ENCODE results near the gene CD19. TPM values are rescaled to one million over a fixed set of nuclear protein-coding genes. Genes with fewer than 3 reads are reported as not detected.

Gene CD19
- total RNA-seq, 1 experiment from 2014 or later, result not detected

DNA sequence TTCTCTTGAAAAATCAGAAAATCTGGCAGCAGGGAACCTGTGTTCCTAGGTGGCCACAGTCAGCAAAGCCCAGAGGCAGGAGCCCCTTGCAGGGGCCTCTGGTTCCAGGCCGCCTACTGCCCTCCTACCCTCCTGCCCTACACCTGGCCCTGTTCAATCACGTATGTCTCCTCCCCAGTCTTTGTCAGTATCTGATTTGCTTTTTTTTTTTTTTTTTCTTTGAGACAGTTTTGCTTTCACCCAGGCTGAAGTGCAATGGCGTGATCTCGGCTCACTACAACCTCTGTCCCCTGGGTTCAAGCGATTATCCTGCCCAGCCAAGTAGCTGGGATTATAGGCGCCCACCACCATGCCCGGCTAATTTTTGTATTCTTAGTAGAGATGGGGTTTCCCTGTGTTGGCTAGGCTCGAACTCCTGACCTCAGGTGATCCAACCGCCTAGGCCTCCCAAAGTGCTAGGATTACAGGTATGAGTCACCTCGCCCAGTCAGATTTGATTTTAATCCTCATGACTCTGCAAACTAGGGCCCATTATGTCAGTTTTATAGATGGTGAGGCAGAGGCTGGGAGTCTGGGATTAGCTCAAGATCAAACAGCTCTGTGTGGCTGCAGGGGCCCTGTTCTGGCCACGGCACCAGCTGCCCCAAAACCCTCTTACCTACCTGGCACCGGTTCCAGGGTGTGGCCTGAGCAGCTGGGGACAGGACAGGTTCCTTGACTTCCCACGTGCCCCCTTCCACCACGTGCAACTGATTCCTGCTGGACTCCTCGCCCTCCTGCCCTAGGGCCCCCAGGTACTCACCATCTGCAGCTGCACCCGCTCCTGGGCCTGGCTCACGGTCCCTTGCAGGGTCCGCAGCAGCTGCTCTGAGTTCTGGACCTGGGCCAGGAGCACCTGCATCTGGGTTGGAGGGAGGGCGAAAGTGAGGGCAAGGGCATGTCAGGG lies 21.4 kb upstream of the CD19 start:
- H3K27me3 Mint-ChIP-seq (ENCODE audit: unreplicated experiment), result no peaks in the 10 kb centered on the region
- peaks cover 54% of the 10 kb centered on the region for H3K36me3 Mint-ChIP-seq (ENCODE audit: insufficient read depth, unreplicated experiment)
- H3K9me3 Mint-ChIP-seq (ENCODE audit: low read depth, unreplicated experiment), result no peaks in the 10 kb centered on the region
- no peak overlapping the region for H3K4me3 Mint-ChIP-seq (ENCODE audit: low read depth, unreplicated experiment)
- no peak overlapping the region for H3K27ac Mint-ChIP-seq (ENCODE audit: unreplicated experiment)
- no peaks in the 10 kb centered on the region for H3K4me1 Mint-ChIP-seq (ENCODE audit: low read depth, unreplicated experiment)
- peak; percentile 17 for DNase-seq
- CTCF ChIA-PET, result interaction anchor here (0.5 kb wide), 1 partner anchor 1967 kb away, joined by 5 read pairs; no protein-coding TSS in a partner anchor
- intact Hi-C loops (cut with micrococcal nuclease; ENCODE audit: unreplicated experiment), result no loop called here
- no TSS peak for BruUV-seq (replicated peaks)
- TF ChIP-seq, protein P1, sequence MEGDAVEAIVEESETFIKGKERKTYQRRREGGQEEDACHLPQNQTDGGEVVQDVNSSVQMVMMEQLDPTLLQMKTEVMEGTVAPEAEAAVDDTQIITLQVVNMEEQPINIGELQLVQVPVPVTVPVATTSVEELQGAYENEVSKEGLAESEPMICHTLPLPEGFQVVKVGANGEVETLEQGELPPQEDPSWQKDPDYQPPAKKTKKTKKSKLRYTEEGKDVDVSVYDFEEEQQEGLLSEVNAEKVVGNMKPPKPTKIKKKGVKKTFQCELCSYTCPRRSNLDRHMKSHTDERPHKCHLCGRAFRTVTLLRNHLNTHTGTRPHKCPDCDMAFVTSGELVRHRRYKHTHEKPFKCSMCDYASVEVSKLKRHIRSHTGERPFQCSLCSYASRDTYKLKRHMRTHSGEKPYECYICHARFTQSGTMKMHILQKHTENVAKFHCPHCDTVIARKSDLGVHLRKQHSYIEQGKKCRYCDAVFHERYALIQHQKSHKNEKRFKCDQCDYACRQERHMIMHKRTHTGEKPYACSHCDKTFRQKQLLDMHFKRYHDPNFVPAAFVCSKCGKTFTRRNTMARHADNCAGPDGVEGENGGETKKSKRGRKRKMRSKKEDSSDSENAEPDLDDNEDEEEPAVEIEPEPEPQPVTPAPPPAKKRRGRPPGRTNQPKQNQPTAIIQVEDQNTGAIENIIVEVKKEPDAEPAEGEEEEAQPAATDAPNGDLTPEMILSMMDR (IDR thresholded peaks at IDR 0.05; ENCODE audit: unreplicated experiment), result no peak

DNA sequence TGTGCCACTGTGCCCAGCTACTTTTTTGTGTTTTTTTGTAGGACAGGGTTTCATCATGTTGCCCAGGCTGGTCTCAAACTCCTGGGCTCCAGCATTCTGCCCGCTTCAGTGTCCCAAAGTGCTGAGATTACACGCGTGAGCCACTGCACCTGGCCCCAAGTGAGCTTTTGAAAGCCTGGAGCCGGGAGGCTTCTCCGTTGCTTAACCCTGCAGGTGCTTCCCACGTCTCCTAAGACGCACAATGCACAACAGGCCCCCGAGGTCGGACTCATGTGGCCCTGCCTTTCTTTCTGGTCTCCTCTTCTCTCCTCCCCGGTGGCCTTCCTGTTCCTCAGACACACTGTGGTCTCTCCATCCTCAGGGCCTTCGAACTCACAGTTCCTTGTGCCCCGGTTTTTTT lies 19.2 kb upstream of the CD19 start:
- no peak for DNase-seq
- BruUV-seq (replicated peaks), result no TSS peak
- TF ChIP-seq, protein P1 (IDR thresholded peaks at IDR 0.05; ENCODE audit: unreplicated experiment), result no peak
- intact Hi-C loops (cut with micrococcal nuclease; ENCODE audit: unreplicated experiment), result no loop called here
- Mint-ChIP-seq H3K27me3 (ENCODE audit: unreplicated experiment) (no peaks in the 10 kb centered on the region), H3K4me1 (ENCODE audit: low read depth, unreplicated experiment) (no peaks in the 10 kb centered on the region), H3K36me3 (ENCODE audit: insufficient read depth, unreplicated experiment) (peaks cover 58% of the 10 kb centered on the region), H3K9me3 (ENCODE audit: low read depth, unreplicated experiment) (no peaks in the 10 kb centered on the region), H3K27ac (ENCODE audit: unreplicated experiment) (peak overlapping the region; percentile 25), H3K4me3 (ENCODE audit: low read depth, unreplicated experiment) (no peak overlapping the region)
- CTCF ChIA-PET, result interaction anchor here (0.7 kb wide), 2 partner anchors 11 to 33 kb away, joined by 5 to 9 read pairs; no protein-coding TSS in a partner anchor

DNA sequence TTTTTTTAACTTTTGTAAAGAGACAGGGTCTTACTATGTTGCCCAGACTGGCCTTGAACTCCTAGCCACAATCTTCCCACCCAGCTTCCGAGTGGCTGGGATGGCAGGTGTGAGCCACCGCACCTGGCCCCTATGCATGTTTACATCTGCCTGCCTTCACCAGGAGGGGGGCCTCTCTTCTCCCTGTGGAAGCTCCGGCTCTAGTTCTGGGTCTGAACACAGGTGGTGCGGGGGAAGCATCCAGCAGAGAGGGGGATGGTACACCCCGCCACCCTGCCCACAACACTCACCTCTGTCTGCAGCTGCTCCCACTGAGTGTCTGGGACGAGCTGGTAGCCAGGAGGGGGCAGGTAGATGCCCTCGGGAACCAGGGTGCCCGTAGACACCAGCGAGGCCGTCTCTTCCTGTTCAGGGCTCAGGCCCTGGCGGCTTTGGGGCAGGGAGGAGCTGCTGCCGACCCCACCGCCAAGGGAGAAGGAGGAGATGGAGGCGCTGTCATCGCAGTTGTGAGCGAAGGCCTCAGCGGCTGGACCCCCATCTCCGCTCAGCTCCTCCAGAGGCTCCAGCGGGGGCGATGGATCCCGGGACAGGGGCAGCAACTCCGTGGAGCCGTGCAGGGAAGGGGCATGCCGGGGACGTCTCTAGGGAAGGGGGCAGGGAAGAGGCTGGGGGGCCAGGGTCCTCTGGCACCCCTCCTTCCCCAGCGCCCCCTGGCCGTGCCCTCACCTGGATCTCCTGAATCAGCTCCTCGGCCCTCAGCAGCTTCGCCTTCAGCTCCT lies 17.6 kb upstream of the CD19 start:
- no peak for DNase-seq
- TF ChIP-seq, protein P1 (IDR thresholded peaks at IDR 0.05; ENCODE audit: unreplicated experiment), result no peak
- BruUV-seq (replicated peaks), result no TSS peak
- Mint-ChIP-seq H3K27ac (ENCODE audit: unreplicated experiment) (no peak overlapping the region), H3K36me3 (ENCODE audit: insufficient read depth, unreplicated experiment) (peaks cover 58% of the 10 kb centered on the region), H3K9me3 (ENCODE audit: low read depth, unreplicated experiment) (no peaks in the 10 kb centered on the region), H3K4me1 (ENCODE audit: low read depth, unreplicated experiment) (no peaks in the 10 kb centered on the region), H3K4me3 (ENCODE audit: low read depth, unreplicated experiment) (no peak overlapping the region), H3K27me3 (ENCODE audit: unreplicated experiment) (no peaks in the 10 kb centered on the region)
- intact Hi-C loops (cut with micrococcal nuclease; ENCODE audit: unreplicated experiment), result no loop called here
- CTCF ChIA-PET, result no interaction called here

DNA sequence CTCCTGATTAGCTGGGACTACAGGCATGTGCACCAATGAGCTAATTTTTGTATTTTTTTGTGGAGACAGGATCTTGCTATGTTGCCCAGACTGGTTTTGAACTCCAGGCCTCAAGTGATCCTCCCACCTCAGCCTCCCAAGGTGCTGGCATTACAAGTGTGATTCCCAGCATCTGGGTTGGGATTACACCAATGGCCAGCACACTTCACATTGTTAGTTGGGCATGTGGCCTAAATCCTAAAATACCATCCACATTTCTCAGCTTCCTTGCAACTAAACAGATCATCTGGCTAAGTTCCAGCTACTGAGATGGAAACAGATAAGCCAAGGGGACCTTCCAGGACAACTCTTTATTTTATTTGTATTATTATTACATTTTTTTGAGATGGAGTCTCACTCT lies 16.6 kb upstream of the CD19 start:
- TF ChIP-seq, protein P1 (IDR thresholded peaks at IDR 0.05; ENCODE audit: unreplicated experiment), result no peak
- BruUV-seq (replicated peaks), result no TSS peak
- peaks cover 48% of the 10 kb centered on the region for H3K36me3 Mint-ChIP-seq (ENCODE audit: insufficient read depth, unreplicated experiment)
- no peak overlapping the region for H3K4me3 Mint-ChIP-seq (ENCODE audit: low read depth, unreplicated experiment)
- H3K9me3 Mint-ChIP-seq (ENCODE audit: low read depth, unreplicated experiment), result no peaks in the 10 kb centered on the region
- H3K27me3 Mint-ChIP-seq (ENCODE audit: unreplicated experiment), result no peaks in the 10 kb centered on the region
- intact Hi-C loops (cut with micrococcal nuclease; ENCODE audit: unreplicated experiment), result no loop called here
- DNase-seq, result no peak
- CTCF ChIA-PET, result interaction anchor here (0.7 kb wide), 2 partner anchors 22 to 1141 kb away, joined by 3 to 4 read pairs; no protein-coding TSS in a partner anchor
- no peak overlapping the region for H3K27ac Mint-ChIP-seq (ENCODE audit: unreplicated experiment)
- no peaks in the 10 kb centered on the region for H3K4me1 Mint-ChIP-seq (ENCODE audit: low read depth, unreplicated experiment)
